HG02852 (cell line): ENCODE measurements around the gene METAP1D.

Experiments
- ATAC-seq: cut with Tn5 transposase; IDR thresholded peaks from one replicate; pipeline ENCODE4 v1.9.1; 2021; ENCODE audit warnings: mild to moderate bottlenecking, moderate library complexity; ENCODE audit not compliant: unreplicated experiment

The METAP1D gene

GRCh38 chr2:172128484-172128883 lies 128.7 kb downstream of the METAP1D start:
- no peak for ATAC-seq

- ATAC-seq: no peak
These were observed 129.7 kb downstream of the METAP1D start for GRCh38 chr2:172129404-172129803.
